Neural progenitor cell (in vitro differentiated cells): ENCODE results near the gene B4GALT5.

Source experiments
- EZH2 ChIP-seq: fragments of 200-600 bp; sonication (generic); IDR thresholded peaks from 2 replicates; pipeline ENCODE4 v1.6.1; 2017; ENCODE audit warnings: antibody characterized with exemption, mild to moderate bottlenecking, moderate library complexity
- EZH2phosphoT487 ChIP-seq: fragments of 200-600 bp; sonication (generic); IDR thresholded peaks from 2 replicates; pipeline ENCODE4 v1.6.1; 2017; ENCODE audit warnings: antibody characterized with exemption
- TF ChIP-seq, protein P1 (sequence below): fragments of 200-600 bp; sonication (generic); IDR thresholded peaks from 2 replicates; pipeline ENCODE4 v1.5.1; 2017; ENCODE audit warnings: antibody characterized with exemption, mild to moderate bottlenecking

DNA sequence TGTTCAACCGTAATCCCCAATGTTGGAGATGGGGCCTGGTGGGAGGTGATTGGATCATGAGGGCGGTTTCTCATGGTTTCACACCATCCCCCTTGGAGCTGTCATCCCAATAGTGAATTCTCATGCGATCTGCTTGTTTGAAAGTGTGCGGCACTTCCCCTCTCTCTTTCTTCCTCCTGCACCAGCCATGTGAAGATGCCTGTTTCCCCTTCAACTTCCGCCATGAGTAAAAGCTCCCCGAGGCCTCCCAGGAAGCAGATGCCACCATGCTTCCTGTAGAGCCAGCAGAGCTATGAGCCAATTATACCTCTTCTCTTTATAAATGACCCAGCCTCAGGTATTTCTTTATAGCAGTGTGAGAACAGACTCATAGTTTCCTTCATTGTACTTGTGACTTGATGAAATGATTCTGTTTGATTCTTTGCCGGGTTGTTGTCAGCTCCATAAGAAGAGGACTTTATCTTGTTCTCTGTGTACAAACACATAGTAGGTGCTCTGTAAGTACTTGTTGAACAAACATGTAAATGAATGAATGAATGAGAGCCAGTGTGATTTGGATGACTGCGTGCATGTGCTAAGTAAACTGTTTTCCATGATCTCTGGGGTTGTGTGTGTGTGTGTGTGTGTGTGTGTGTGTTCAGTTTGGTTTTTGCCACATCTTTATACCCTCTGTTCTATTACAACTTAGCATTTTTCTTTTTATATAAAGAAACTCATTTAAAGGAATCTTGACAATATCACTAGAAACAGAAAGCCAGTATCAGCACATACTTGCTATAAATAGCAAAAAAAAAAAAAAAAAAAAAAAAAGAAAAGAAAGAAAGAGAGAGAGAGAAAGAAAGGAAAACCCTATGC lies 123.3 kb downstream of the B4GALT5 start:
- TF ChIP-seq, protein P1, sequence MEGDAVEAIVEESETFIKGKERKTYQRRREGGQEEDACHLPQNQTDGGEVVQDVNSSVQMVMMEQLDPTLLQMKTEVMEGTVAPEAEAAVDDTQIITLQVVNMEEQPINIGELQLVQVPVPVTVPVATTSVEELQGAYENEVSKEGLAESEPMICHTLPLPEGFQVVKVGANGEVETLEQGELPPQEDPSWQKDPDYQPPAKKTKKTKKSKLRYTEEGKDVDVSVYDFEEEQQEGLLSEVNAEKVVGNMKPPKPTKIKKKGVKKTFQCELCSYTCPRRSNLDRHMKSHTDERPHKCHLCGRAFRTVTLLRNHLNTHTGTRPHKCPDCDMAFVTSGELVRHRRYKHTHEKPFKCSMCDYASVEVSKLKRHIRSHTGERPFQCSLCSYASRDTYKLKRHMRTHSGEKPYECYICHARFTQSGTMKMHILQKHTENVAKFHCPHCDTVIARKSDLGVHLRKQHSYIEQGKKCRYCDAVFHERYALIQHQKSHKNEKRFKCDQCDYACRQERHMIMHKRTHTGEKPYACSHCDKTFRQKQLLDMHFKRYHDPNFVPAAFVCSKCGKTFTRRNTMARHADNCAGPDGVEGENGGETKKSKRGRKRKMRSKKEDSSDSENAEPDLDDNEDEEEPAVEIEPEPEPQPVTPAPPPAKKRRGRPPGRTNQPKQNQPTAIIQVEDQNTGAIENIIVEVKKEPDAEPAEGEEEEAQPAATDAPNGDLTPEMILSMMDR, result no peak
- TF ChIP-seq EZH2, result no peak
- TF ChIP-seq EZH2phosphoT487, result no peak
